NOMO-1 treated with DMSO at 0.1 percent for 48 hours (cell line): ENCODE measurements around the gene RAB25.

Source experiments
- DNase-seq: peaks from one replicate; lab custom pipeline; 2025; ENCODE audit not compliant: unreplicated experiment; lab: John Stamatoyannopoulos, UW

Gene RAB25

GRCh38 chr1:156078728-156079127 is 17.8 kb downstream of the RAB25 start:
- no peak for DNase-seq

- no peak for DNase-seq
Measured at GRCh38 chr1:156079762-156080161, 18.8 kb downstream of the RAB25 start.

GRCh38 chr1:156080241-156080862 is 19.4 kb downstream of the RAB25 start:
- DNase-seq: no peak

GRCh38 chr1:156080863-156081179 is 19.9 kb downstream of the RAB25 start:
- DNase-seq: no peak

- DNase-seq: no peak
Measured at GRCh38 chr1:156081180-156081916, 20.4 kb downstream of the RAB25 start.

GRCh38 chr1:156081917-156082308 is 21.0 kb downstream of the RAB25 start:
- no peak for DNase-seq

GRCh38 chr1:156082309-156083091 is 21.5 kb downstream of the RAB25 start, which contains the start of gene MEX3A:
Gene MEX3A, minus strand, starts transcription at chr1:156082465. Its CDS starts 467 bp downstream, at chr1:156081998.
- DNase-seq: peak; percentile 24

GRCh38 chr1:156083800-156084790 is 23.1 kb downstream of the RAB25 start:
- no peak for DNase-seq

GRCh38 chr1:156086256-156086662 is 25.3 kb downstream of the RAB25 start:
- DNase-seq: no peak

- no peak for DNase-seq
Measured at GRCh38 chr1:156089704-156090103, 28.7 kb downstream of the RAB25 start.

GRCh38 chr1:156090138-156090839 is 29.3 kb downstream of the RAB25 start:
- DNase-seq: no peak

- DNase-seq: peak; percentile 73
Measured at GRCh38 chr1:156090840-156091188, 29.9 kb downstream of the RAB25 start.

GRCh38 chr1:156091610-156092009 is 30.6 kb downstream of the RAB25 start:
- no peak for DNase-seq

- DNase-seq: no peak
Measured at GRCh38 chr1:156095906-156096508, 35.0 kb downstream of the RAB25 start.

GRCh38 chr1:156096640-156097391 is 35.9 kb downstream of the RAB25 start:
- DNase-seq: peak; percentile 94

- no peak for DNase-seq
Measured at GRCh38 chr1:156097499-156098178, 36.7 kb downstream of the RAB25 start.

- DNase-seq: no peak
Measured at GRCh38 chr1:156098784-156099183, 37.8 kb downstream of the RAB25 start.

- no peak for DNase-seq
Measured at GRCh38 chr1:156099282-156099681, 38.3 kb downstream of the RAB25 start.
